ENCODE results near the gene SEBOX. TPM values are rescaled to one million over a fixed set of nuclear protein-coding genes. Genes with fewer than 3 reads are reported as not detected.
A peak's percentile ranks its signal among the peaks of the same experiment; 100 is the strongest.

The SEBOX gene
- total and polyA plus RNA-seq, 4 experiments from 2014 or later, result not detected

DNA sequence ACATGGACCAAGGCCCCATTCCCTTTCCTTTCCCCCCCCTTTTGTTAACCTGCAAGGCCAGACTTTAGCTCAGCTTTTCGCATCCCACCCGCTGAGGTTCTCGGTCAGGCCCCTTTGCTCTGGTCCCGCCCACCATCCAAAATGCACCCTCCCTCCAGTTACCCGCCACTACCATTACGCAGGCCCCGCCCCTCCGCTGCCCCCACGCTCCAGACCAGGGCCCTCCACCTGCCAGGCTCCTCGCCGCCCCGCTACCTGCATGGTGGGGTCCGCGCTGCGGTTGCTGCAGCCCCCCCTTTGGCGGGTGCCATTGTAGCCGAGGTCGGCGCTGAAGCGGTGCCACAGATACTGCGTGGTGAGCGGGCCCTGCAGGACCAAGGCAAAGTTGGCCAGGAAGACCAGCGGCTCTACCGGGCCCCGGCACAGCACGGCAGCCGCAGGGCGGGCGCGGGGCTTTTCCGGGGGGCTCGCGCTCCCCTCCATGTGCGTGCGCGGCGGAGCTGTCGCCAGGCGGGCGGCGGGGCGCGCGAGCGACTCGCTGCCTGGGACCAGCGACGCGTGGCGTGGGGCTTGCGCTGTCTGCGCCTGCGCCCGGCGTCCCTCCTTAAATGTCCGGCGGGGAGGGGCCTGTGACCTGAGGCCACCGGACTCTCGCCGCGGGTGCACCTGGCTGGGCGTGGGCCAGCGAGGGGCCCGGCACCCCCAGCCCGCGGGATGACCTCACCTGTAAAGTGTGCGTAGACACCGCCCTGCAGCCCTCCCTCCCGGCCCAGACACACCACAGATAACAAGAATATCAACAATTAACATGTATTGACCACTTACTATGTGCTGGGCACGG is 40.9 kb upstream of the SEBOX start, which contains the start of gene SLC46A1:
TSS of gene SLC46A1 (minus strand) at position 581 of the 841 bp plus-strand sequence. CDS start at position 483, 98 bp downstream.
- ChIA-PET CTCF (ENCODE audit: partially characterized antibody) (interaction anchor here (2.6 kb wide), 1 partner anchor 11 kb away, joined by 16 read pairs; no protein-coding TSS in a partner anchor), POLR2A (ENCODE audit: partially characterized antibody) (interaction anchor here (0.6 to 3.6 kb wide), 3 partner anchors 21 to 752 kb away, joined by 3 to 11 read pairs (median 5); no protein-coding TSS in a partner anchor)
- DNase-seq, result peak in 3 of 5 donors; percentile 7 to 25 (median 19)
- H3K27me3 Mint-ChIP-seq, result peaks cover 3 to 10% of the 10 kb centered on the region in 2 donors
- Histone ChIP-seq H3K9me3 (ENCODE audit: control insufficient read depth in 1 of 2, low read length in 2 of 2) (no peaks in the 10 kb centered on the region), H3K4me3 (ENCODE audit: low read length in 2 of 2) (peak within 1 kb of the TSS; percentile 47 to 48), H3K27ac (ENCODE audit: low read depth, low read length) (no peak within 1 kb of the TSS), H3K4me1 (ENCODE audit: insufficient read depth, low read length) (peaks cover 14% of the 10 kb centered on the region), H3K36me3 (ENCODE audit: insufficient read depth, low read length) (no peaks in the 10 kb centered on the region), H3K27me3 (ENCODE audit: insufficient read depth, low read length) (peaks cover 5% of the 10 kb centered on the region)
- intact Hi-C loops (cut with micrococcal nuclease), result no loop called here
- H3K4me3 Mint-ChIP-seq, result peak within 1 kb of the TSS; percentile 76 to 86 (median 80)
- H3K27ac Mint-ChIP-seq, result peak within 1 kb of the TSS in 4 of 7 donors; percentile 29 to 74 (median 54)
- no peaks in the 10 kb centered on the region for H3K36me3 Mint-ChIP-seq
- H3K9me3 Mint-ChIP-seq, result no peaks in the 10 kb centered on the region
- H3K4me1 Mint-ChIP-seq, result peaks cover 5 to 26% (median 13%) of the 10 kb centered on the region in 4 donors

- H3K9me3 Mint-ChIP-seq, result no peaks in the 10 kb centered on the region
- H3K27ac ChIP-seq (ENCODE audit: low read depth, low read length), result no peak overlapping the region
- intact Hi-C loops (cut with micrococcal nuclease), result no loop called here
These were observed 40.0 kb upstream of the SEBOX start for GRCh38 chr17:28404812-28405570.

DNA sequence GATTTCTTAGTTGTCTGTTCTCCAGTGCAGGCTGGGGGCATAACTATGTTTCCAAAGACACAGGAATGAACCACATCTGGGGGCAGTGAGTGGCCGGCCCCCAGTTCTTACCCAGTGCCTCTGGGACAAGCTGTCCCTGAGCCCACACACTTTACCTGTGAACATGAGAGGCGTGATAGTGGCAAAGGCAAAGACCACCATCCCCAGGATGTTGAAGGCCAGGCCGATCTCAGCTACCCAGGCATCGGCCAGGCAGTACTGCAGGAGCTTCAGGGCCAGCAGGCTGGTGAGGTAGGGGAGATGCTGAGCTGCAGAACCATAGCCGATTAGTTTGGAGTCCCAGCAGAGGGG is 39.4 kb upstream of the SEBOX start:
- no peak overlapping the region for H3K27ac Mint-ChIP-seq
- H3K9me3 Mint-ChIP-seq, result no peaks in the 10 kb centered on the region
- H3K36me3 Mint-ChIP-seq, result no peaks in the 10 kb centered on the region
- DNase-seq, result no peak
- Histone ChIP-seq H3K27me3 (ENCODE audit: insufficient read depth, low read length) (peaks cover 5% of the 10 kb centered on the region), H3K4me1 (ENCODE audit: insufficient read depth, low read length) (peaks cover 14% of the 10 kb centered on the region), H3K27ac (ENCODE audit: low read depth, low read length) (no peak overlapping the region), H3K9me3 (ENCODE audit: control insufficient read depth in 1 of 2, low read length in 2 of 2) (no peaks in the 10 kb centered on the region), H3K36me3 (ENCODE audit: insufficient read depth, low read length) (no peaks in the 10 kb centered on the region), H3K4me3 (ENCODE audit: low read length in 2 of 2) (no peak overlapping the region)
- intact Hi-C loops (cut with micrococcal nuclease), result no loop called here
- ChIA-PET POLR2A (ENCODE audit: partially characterized antibody) (interaction anchor here (0.6 to 3.6 kb wide), 3 partner anchors 20 to 46 kb away, joined by 3 to 11 read pairs (median 4); a partner anchor contains a TSS), CTCF (ENCODE audit: partially characterized antibody) (interaction anchor here (2.6 kb wide), 1 partner anchor 12 kb away, joined by 16 read pairs; no protein-coding TSS in a partner anchor)
- peaks cover 5 to 26% (median 13%) of the 10 kb centered on the region in 4 donors for H3K4me1 Mint-ChIP-seq
- H3K27me3 Mint-ChIP-seq, result peaks cover 3 to 7% of the 10 kb centered on the region in 2 donors
- H3K4me3 Mint-ChIP-seq, result peak overlapping the region; percentile 31 to 66 (median 49)

More at GRCh38 chr17:28404812-28405570, 40.0 kb upstream of the SEBOX start:
- Histone ChIP-seq H3K36me3 (ENCODE audit: insufficient read depth, low read length) (no peaks in the 10 kb centered on the region), H3K27me3 (ENCODE audit: insufficient read depth, low read length) (peaks cover 5% of the 10 kb centered on the region), H3K9me3 (ENCODE audit: control insufficient read depth in 1 of 2, low read length in 2 of 2) (no peaks in the 10 kb centered on the region), H3K4me3 (ENCODE audit: low read length in 2 of 2) (peak overlapping the region; percentile 47 to 48), H3K4me1 (ENCODE audit: insufficient read depth, low read length) (peaks cover 14% of the 10 kb centered on the region)
- no peaks in the 10 kb centered on the region for H3K36me3 Mint-ChIP-seq
- H3K4me1 Mint-ChIP-seq, result peaks cover 5 to 26% (median 13%) of the 10 kb centered on the region in 4 donors
- POLR2A ChIA-PET (ENCODE audit: partially characterized antibody), result interaction anchor here (1.3 to 3.6 kb wide), 2 partner anchors 20 to 47 kb away, joined by 4 to 11 read pairs; a partner anchor contains a TSS
- H3K27me3 Mint-ChIP-seq, result peaks cover 3 to 10% of the 10 kb centered on the region in 2 donors
- CTCF ChIA-PET (ENCODE audit: partially characterized antibody), result interaction anchor here (2.6 kb wide), 1 partner anchor 12 kb away, joined by 16 read pairs; no protein-coding TSS in a partner anchor
- peak overlapping the region; percentile 31 to 86 (median 76) for H3K4me3 Mint-ChIP-seq
- peak overlapping the region in 1 of 7 donors; percentile 74 for H3K27ac Mint-ChIP-seq
- no peak for DNase-seq

DNA sequence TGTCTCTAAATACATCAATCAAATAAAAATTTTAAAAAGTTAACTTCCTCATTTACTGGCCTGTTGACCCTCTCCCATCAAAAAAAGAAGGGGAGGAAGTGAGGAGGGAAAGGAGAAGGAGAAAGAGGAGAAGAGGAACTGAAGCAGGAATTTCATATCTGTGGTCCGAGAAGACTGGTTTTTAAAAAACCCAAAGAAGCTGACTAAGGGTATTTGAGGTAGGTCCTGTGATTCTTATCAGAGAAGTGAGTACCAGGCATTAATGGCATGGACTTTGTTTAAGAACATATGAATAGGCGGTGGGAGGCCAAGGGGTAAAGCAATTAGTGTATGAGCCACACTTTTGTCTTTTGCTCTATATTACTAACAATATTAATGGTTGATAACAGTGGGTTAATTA is 39.0 kb upstream of the SEBOX start:
- H3K9me3 ChIP-seq (ENCODE audit: control insufficient read depth in 1 of 2, low read length in 2 of 2), result no peaks in the 10 kb centered on the region
- H3K4me1 ChIP-seq (ENCODE audit: insufficient read depth, low read length), result peaks cover 14% of the 10 kb centered on the region
- H3K36me3 Mint-ChIP-seq, result no peaks in the 10 kb centered on the region
- peak overlapping the region in 5 of 8 donors; percentile 13 to 63 (median 54) for H3K4me3 Mint-ChIP-seq
- H3K36me3 ChIP-seq (ENCODE audit: insufficient read depth, low read length), result no peaks in the 10 kb centered on the region
- ChIA-PET CTCF (ENCODE audit: partially characterized antibody) (interaction anchor here (2.6 kb wide), 1 partner anchor 13 kb away, joined by 16 read pairs; no protein-coding TSS in a partner anchor), POLR2A (ENCODE audit: partially characterized antibody) (interaction anchor here (0.6 to 3.6 kb wide), 3 partner anchors 19 to 46 kb away, joined by 3 to 11 read pairs (median 4); a partner anchor contains a TSS)
- H3K27ac Mint-ChIP-seq, result peak overlapping the region in 1 of 7 donors; percentile 15
- H3K27me3 Mint-ChIP-seq, result peaks cover 3 to 7% of the 10 kb centered on the region in 2 donors
- H3K9me3 Mint-ChIP-seq, result no peaks in the 10 kb centered on the region
- H3K4me3 ChIP-seq (ENCODE audit: low read length in 2 of 2), result no peak overlapping the region
- peaks cover 5 to 26% (median 13%) of the 10 kb centered on the region in 4 donors for H3K4me1 Mint-ChIP-seq
- intact Hi-C loops (cut with micrococcal nuclease), result no loop called here
- peaks cover 5% of the 10 kb centered on the region for H3K27me3 ChIP-seq (ENCODE audit: insufficient read depth, low read length)
- H3K27ac ChIP-seq (ENCODE audit: low read depth, low read length), result no peak overlapping the region
- no peak for DNase-seq

GRCh38 chr17:28402844-28403243 is 37.8 kb upstream of the SEBOX start:
- Mint-ChIP-seq H3K27ac (peak overlapping the region in 1 of 7 donors; percentile 29), H3K36me3 (peaks cover 0 to 5% of the 10 kb centered on the region in 2 donors), H3K27me3 (no peaks in the 10 kb centered on the region), H3K4me3 (no peak overlapping the region), H3K4me1 (peaks cover 5 to 26% (median 13%) of the 10 kb centered on the region in 4 donors), H3K9me3 (no peaks in the 10 kb centered on the region)
- no peak for DNase-seq
- Histone ChIP-seq H3K4me1 (ENCODE audit: insufficient read depth, low read length) (peaks cover 14% of the 10 kb centered on the region), H3K4me3 (ENCODE audit: low read length in 2 of 2) (no peak overlapping the region), H3K36me3 (ENCODE audit: insufficient read depth, low read length) (no peaks in the 10 kb centered on the region), H3K27me3 (ENCODE audit: insufficient read depth, low read length) (no peaks in the 10 kb centered on the region), H3K9me3 (ENCODE audit: control insufficient read depth in 1 of 2, low read length in 2 of 2) (no peaks in the 10 kb centered on the region), H3K27ac (ENCODE audit: low read depth, low read length) (no peak overlapping the region)
- intact Hi-C loops (cut with micrococcal nuclease), result no loop called here
- POLR2A ChIA-PET (ENCODE audit: partially characterized antibody), result no interaction called here
- CTCF ChIA-PET (ENCODE audit: partially characterized antibody), result no interaction called here

GRCh38 chr17:28402224-28402630 is 37.2 kb upstream of the SEBOX start:
- CTCF ChIA-PET (ENCODE audit: partially characterized antibody), result interaction anchor here (4.2 kb wide), 1 partner anchor 14 kb away, joined by 19 read pairs; no protein-coding TSS in a partner anchor
- H3K27ac Mint-ChIP-seq, result peak overlapping the region in 3 of 7 donors; percentile 12 to 64 (median 41)

More at GRCh38 chr17:28402224-28402630, 37.2 kb upstream of the SEBOX start:
- POLR2A ChIA-PET (ENCODE audit: partially characterized antibody), result interaction anchor here (0.6 kb wide), 1 partner anchor 717 kb away, joined by 3 read pairs; no protein-coding TSS in a partner anchor
- H3K4me1 Mint-ChIP-seq, result peaks cover 5 to 26% (median 13%) of the 10 kb centered on the region in 4 donors
- H3K36me3 Mint-ChIP-seq, result peaks cover 0 to 9% of the 10 kb centered on the region in 2 donors
- H3K4me1 ChIP-seq (ENCODE audit: insufficient read depth, low read length), result peaks cover 14% of the 10 kb centered on the region
- H3K27me3 Mint-ChIP-seq, result no peaks in the 10 kb centered on the region
- DNase-seq, result no peak
- H3K27ac ChIP-seq (ENCODE audit: low read depth, low read length), result no peak overlapping the region
- no peaks in the 10 kb centered on the region for H3K9me3 ChIP-seq (ENCODE audit: control insufficient read depth in 1 of 2, low read length in 2 of 2)
- H3K4me3 Mint-ChIP-seq, result no peak overlapping the region
- H3K36me3 ChIP-seq (ENCODE audit: insufficient read depth, low read length), result no peaks in the 10 kb centered on the region
- H3K27me3 ChIP-seq (ENCODE audit: insufficient read depth, low read length), result no peaks in the 10 kb centered on the region
- no peak overlapping the region for H3K4me3 ChIP-seq (ENCODE audit: low read length in 2 of 2)
- intact Hi-C loops (cut with micrococcal nuclease), result no loop called here
- H3K9me3 Mint-ChIP-seq, result no peaks in the 10 kb centered on the region
